Aorta (tissue), 5 donors: ENCODE data around the gene PRR30. TPM values are rescaled to one million over a fixed set of nuclear protein-coding genes. Genes with fewer than 3 reads are reported as not detected.
A peak's percentile ranks its signal among the peaks of the same experiment; 100 is the strongest.

ENCODE experiments used
- ATAC-seq: fragments of 200-7000 bp; cut with Tn5 transposase; one replicate; pipeline ENCODE4 v1.9.1; 2022; ENCODE audit warnings: moderate library complexity; ENCODE audit not compliant: low FRiP score
- DNase-seq, 2 donors: peaks; one replicate each; pipeline ENCODE4 v3.0.0-alpha.2; 2020
- H3K27ac ChIP-seq, 2 donors: one replicate each; pipeline ENCODE4 v1.5.1; 2013; ENCODE audit warnings: low read length in 2 of 2, mild to moderate bottlenecking in 2 of 2, moderate library complexity in 2 of 2, control low read depth in 1 of 2, inconsistent platforms in 1 of 2, low read depth in 1 of 2
- H3K27me3 ChIP-seq, 2 donors: one replicate each; pipeline ENCODE4 v1.6.1; 2013; ENCODE audit warnings: control low read depth in 1 of 2, low read length in 1 of 2, mild to moderate bottlenecking in 1 of 2, moderate library complexity in 1 of 2; ENCODE audit not compliant: insufficient read depth in 2 of 2, control insufficient read depth in 1 of 2
- H3K36me3 ChIP-seq, 2 donors: one replicate each; pipeline ENCODE4 v1.6.1; 2013; ENCODE audit warnings: control low read depth in 1 of 2, low read length in 1 of 2, mild to moderate bottlenecking in 1 of 2; ENCODE audit not compliant: insufficient read depth in 2 of 2, control insufficient read depth in 1 of 2
- H3K4me1 ChIP-seq, 2 donors: one replicate each; pipeline ENCODE4 v1.6.1; 2013; ENCODE audit warnings: low read length in 2 of 2, control low read depth in 1 of 2, mild to moderate bottlenecking in 1 of 2, moderate library complexity in 1 of 2; ENCODE audit not compliant: insufficient read depth in 2 of 2, control insufficient read depth in 1 of 2
- H3K4me3 ChIP-seq, 2 donors: one replicate each; pipeline ENCODE4 v1.5.1; 2013; ENCODE audit warnings: low read length in 2 of 2, control low read depth in 1 of 2, mild to moderate bottlenecking in 1 of 2
- H3K9me3 ChIP-seq: one replicate; pipeline ENCODE4 v1.6.1; 2013; ENCODE audit warnings: mild to moderate bottlenecking, low read length; ENCODE audit not compliant: control insufficient read depth
- WGBS, 2 donors: extraction: QIAGEN DNeasy Blood & Tissue Kit; methylation state at CpG; one replicate each; pipeline ENCODE4 v1.1.7; 2013; 5-methylcytosine and 5-hydroxymethylcytosine counted together
- intact Hi-C, 2 donors: fragments of 100-400 bp; cut with DNase I; formaldehyde crosslinking; loops; one replicate each; pipeline versions ENCODE4 v1.14.2 to v1.15.0; 2022
- polyA plus RNA-seq, 2 donors: library from polyadenylated mRNA; stranded (reverse); fragments of 200-250 nt; gene quantifications; one replicate each; pipeline ENCODE4 v1.2.3, GENCODE V29; 2013
- total RNA-seq, 2 donors: library from RNA; stranded (reverse); fragmentation: NEBNext Ultra II Directional; extraction: Animal tissue kit (Norgen Biotek cat#: 25700); gene quantifications; one replicate each; pipeline ENCODE4 v1.2.1, GENCODE V29; 2021
- donor health status: healthy with polysubstance abuse.
- donor health status: Bipolar disorder and iron deficiency.
- donor health status: DM: no; HTN: no; CAD: no.
- donor health status: DM: no; HTN: no; CAD: no.
- donor health status: DM: yes; HTN: yes; CAD: no.

The PRR30 gene
- total and polyA plus RNA-seq, 4 donors: not detected

- intact Hi-C loops: no loop called here
- ATAC-seq (no peak), DNase-seq (no peak)
Observed at GRCh38 chr2:27159271-27159670, 20.1 kb upstream of the PRR30 start.

GRCh38 chr2:27158468-27158867 lies 19.3 kb upstream of the PRR30 start:
- Histone ChIP-seq H3K9me3 (no peaks in the 10 kb centered on the region), H3K36me3 (no peaks in the 10 kb centered on the region), H3K27me3 (no peaks in the 10 kb centered on the region), H3K4me3 (no peak overlapping the region), H3K4me1 (no peaks in the 10 kb centered on the region), H3K27ac (no peak overlapping the region)
- no peak for DNase-seq
- 74% methylated on average over 6 of the region's 6 CpGs for WGBS, 2 donors
- intact Hi-C loops: no loop called here
- ATAC-seq: no peak

More at GRCh38 chr2:27159271-27159670, 20.1 kb upstream of the PRR30 start:
- no peaks in the 10 kb centered on the region for H3K27me3 ChIP-seq
- no peak overlapping the region for H3K4me3 ChIP-seq
- H3K36me3 ChIP-seq: no peaks in the 10 kb centered on the region
- no peaks in the 10 kb centered on the region for H3K4me1 ChIP-seq
- no peak overlapping the region for H3K27ac ChIP-seq
- H3K9me3 ChIP-seq: no peaks in the 10 kb centered on the region
- 62 to 71% methylated on average over 6 of the region's 6 CpGs for WGBS, 2 donors

- 80 to 84% methylated on average over 9 of the region's 9 CpGs for WGBS, 2 donors
- H3K36me3 ChIP-seq: no peaks in the 10 kb centered on the region
- no peaks in the 10 kb centered on the region for H3K27me3 ChIP-seq
- no peaks in the 10 kb centered on the region for H3K4me1 ChIP-seq
- no peak overlapping the region for H3K27ac ChIP-seq
- no peaks in the 10 kb centered on the region for H3K9me3 ChIP-seq
- H3K4me3 ChIP-seq: no peak overlapping the region
- intact Hi-C loops: no loop called here
- DNase-seq (no peak), ATAC-seq (no peak)
Observed at GRCh38 chr2:27155069-27155520, 15.9 kb upstream of the PRR30 start.

- H3K9me3 ChIP-seq: no peaks in the 10 kb centered on the region
- H3K4me1 ChIP-seq: no peaks in the 10 kb centered on the region
- intact Hi-C loops: no loop called here
- no peak overlapping the region for H3K27ac ChIP-seq
- no peak overlapping the region for H3K4me3 ChIP-seq
- ATAC-seq (no peak), DNase-seq (no peak)
- H3K27me3 ChIP-seq: no peaks in the 10 kb centered on the region
- 65 to 74% methylated on average over 6 of the region's 6 CpGs for WGBS, 2 donors
- H3K36me3 ChIP-seq: no peaks in the 10 kb centered on the region
Observed at GRCh38 chr2:27154488-27154887, 15.3 kb upstream of the PRR30 start.

- H3K4me3 ChIP-seq: no peak overlapping the region
- 75 to 77% methylated on average over 2 of the region's 2 CpGs for WGBS, 2 donors
- no peaks in the 10 kb centered on the region for H3K36me3 ChIP-seq
- no peak for DNase-seq
- no peaks in the 10 kb centered on the region for H3K9me3 ChIP-seq
- H3K4me1 ChIP-seq: no peaks in the 10 kb centered on the region
- intact Hi-C loops: no loop called here
- no peaks in the 10 kb centered on the region for H3K27me3 ChIP-seq
- ATAC-seq: no peak
- no peak overlapping the region for H3K27ac ChIP-seq
Observed at GRCh38 chr2:27152796-27153464, 13.7 kb upstream of the PRR30 start.

- intact Hi-C loops: no loop called here
- no peaks in the 10 kb centered on the region for H3K9me3 ChIP-seq
- no peaks in the 10 kb centered on the region for H3K27me3 ChIP-seq
- WGBS, 2 donors: 87 to 89% methylated on average over 8 of the region's 8 CpGs
- DNase-seq: no peak
- H3K36me3 ChIP-seq: no peaks in the 10 kb centered on the region
- ATAC-seq: no peak
- H3K4me1 ChIP-seq: no peaks in the 10 kb centered on the region
- no peak overlapping the region for H3K27ac ChIP-seq
- no peak overlapping the region for H3K4me3 ChIP-seq
Observed at GRCh38 chr2:27152102-27152795, 13.0 kb upstream of the PRR30 start.

- Histone ChIP-seq H3K4me3 (no peak overlapping the region), H3K27ac (no peak overlapping the region), H3K9me3 (no peaks in the 10 kb centered on the region), H3K4me1 (no peaks in the 10 kb centered on the region), H3K27me3 (no peaks in the 10 kb centered on the region), H3K36me3 (no peaks in the 10 kb centered on the region)
- WGBS, 2 donors: 79 to 84% methylated on average over 8 of the region's 8 CpGs
- ATAC-seq (no peak), DNase-seq (no peak)
- intact Hi-C loops: no loop called here
Observed at GRCh38 chr2:27150639-27151230, 11.5 kb upstream of the PRR30 start.

- Histone ChIP-seq H3K27me3 (no peaks in the 10 kb centered on the region), H3K4me3 (no peak overlapping the region), H3K27ac (no peak overlapping the region), H3K36me3 (no peaks in the 10 kb centered on the region), H3K4me1 (no peaks in the 10 kb centered on the region), H3K9me3 (no peaks in the 10 kb centered on the region)
- peak in 1 of 2 donors; percentile 72 for DNase-seq
- 92 to 94% methylated on average over 29 of the region's 29 CpGs for WGBS, 2 donors
- intact Hi-C loops: no loop called here
- ATAC-seq: peak; percentile 23
Observed at GRCh38 chr2:27149570-27150405, 10.6 kb upstream of the PRR30 start.
